ENCODE data around the gene AGRN.
"Not testable (repeated sequence)": the region's sequence is repeated elsewhere in the genome, so short reads cannot be mapped to it uniquely, and the experiment has no call there.

AGRN gene

DNA sequence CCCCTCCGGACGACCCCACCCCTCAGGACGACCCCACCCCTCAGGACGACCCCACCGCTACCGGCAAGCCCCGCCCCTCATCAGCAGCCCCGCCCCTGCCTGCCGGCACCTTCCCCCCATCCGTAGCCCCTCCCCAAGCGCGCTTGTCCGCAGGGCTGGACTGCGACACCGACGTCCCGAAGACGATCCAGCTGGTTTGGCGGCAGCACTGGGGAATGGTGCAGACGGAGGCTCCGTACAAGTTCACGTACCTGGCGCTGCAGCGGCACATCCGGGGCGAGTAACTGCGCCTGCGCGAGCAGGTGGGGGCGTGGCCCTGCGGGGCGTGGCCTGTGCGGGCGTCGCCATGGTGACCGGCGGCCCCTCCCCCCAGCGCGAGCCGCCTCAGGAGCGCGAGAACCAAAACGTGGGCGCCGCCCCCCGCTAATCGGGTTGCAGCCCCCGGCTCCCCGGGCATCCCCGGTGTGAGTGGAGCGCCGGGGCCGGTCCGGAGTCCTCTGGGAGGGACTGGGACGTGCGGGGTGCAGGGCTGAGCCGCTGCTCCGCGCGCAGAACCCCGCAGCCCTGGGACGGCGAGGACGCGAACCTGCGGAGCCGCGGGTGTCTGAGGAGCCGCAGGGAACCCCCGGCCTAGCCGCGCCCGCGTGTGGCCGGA, 49.3 kb downstream of the AGRN start:
- Histone ChIP-seq H3K36me3 (ENCODE audit: insufficient read depth, low read depth, low read length) (no peaks in the 10 kb centered on the region), H3K4me3 (ENCODE audit: low read length) (peak overlapping the region; percentile 79), H3K27ac (ENCODE audit: low read length) (no peak overlapping the region), H3K4me1 (ENCODE audit: insufficient read depth, low read length) (no peaks in the 10 kb centered on the region), H3K9me3 (ENCODE audit: insufficient read depth, low read depth, low read length) (no peaks in the 10 kb centered on the region), H3K27me3 (ENCODE audit: insufficient read depth, low read length) (peaks cover 32% of the 10 kb centered on the region), H3K9ac (ENCODE audit: low read depth, low read length) (no peak overlapping the region; the same call in 1 of the 2 replicates)

DNA sequence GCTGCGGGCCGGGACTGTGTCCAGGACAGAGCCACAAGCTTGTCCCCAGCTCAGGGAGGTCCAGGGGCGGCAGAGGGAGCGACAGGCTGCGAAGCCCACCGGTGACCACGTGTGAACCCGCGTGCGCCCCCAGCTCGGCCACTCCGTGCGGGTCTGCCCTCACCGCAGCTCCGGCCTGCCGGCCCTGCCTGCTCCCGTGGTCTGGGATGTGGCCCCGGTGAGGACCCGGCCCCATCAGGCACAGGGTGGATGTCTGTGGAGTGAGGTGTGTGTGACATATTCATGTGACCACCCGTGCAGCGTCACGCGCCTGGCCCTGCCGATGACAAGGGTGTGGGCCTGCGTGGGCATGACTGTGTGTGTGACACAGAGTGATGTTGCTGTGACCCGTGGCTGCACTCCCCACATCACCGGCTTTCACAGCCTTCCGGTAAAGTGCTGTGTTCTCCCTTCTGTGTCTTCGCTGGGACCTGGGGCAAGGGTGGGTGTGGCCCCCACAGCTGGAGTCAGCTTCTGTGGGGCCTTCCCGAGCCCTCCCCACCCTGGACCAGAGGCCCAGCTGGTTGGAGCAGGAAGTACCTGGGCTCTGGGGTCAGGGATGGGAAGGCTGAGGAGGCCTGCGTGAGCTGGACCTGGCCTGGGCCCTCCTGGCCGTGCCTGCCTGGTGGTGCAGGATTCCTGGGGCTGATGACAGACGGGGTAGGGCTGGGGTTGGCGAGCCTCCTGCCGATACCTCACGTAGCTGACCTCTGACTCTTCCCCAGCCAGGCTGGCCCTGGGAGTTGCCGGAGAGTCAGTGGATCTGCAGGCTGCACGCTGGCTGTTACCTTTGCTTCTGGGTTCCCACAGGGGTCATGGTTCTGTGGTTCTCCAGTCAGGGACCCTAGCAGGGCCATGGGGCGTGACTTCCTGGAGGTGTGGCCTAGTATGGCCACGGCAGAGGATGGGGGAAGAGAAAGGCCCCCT, 50.1 kb downstream of the AGRN start:
- peaks cover 32% of the 10 kb centered on the region for H3K27me3 ChIP-seq (ENCODE audit: insufficient read depth, low read length)
- H3K27ac ChIP-seq (ENCODE audit: low read length), result no peak overlapping the region
- H3K36me3 ChIP-seq (ENCODE audit: insufficient read depth, low read depth, low read length), result no peaks in the 10 kb centered on the region
- no peaks in the 10 kb centered on the region for H3K9me3 ChIP-seq (ENCODE audit: insufficient read depth, low read depth, low read length)
- H3K4me3 ChIP-seq (ENCODE audit: low read length), result peak overlapping the region; percentile 79; the same call in 1 of the 2 replicates
- H3K9ac ChIP-seq (ENCODE audit: low read depth, low read length), result no peak overlapping the region; the same call in 1 of the 2 replicates
- H3K4me1 ChIP-seq (ENCODE audit: insufficient read depth, low read length), result no peaks in the 10 kb centered on the region

- H3K9ac ChIP-seq (ENCODE audit: low read depth, low read length), result no peak overlapping the region
- peaks cover 28% of the 10 kb centered on the region for H3K27me3 ChIP-seq (ENCODE audit: insufficient read depth, low read length)
- H3K4me1 ChIP-seq (ENCODE audit: insufficient read depth, low read length), result no peaks in the 10 kb centered on the region
- no peak overlapping the region for H3K4me3 ChIP-seq (ENCODE audit: low read length)
- no peak overlapping the region for H3K27ac ChIP-seq (ENCODE audit: low read length)
- no peaks in the 10 kb centered on the region for H3K9me3 ChIP-seq (ENCODE audit: insufficient read depth, low read depth, low read length)
- no peaks in the 10 kb centered on the region for H3K36me3 ChIP-seq (ENCODE audit: insufficient read depth, low read depth, low read length)
These were observed 51.8 kb downstream of the AGRN start for GRCh38 chr1:1071486-1072298.

DNA sequence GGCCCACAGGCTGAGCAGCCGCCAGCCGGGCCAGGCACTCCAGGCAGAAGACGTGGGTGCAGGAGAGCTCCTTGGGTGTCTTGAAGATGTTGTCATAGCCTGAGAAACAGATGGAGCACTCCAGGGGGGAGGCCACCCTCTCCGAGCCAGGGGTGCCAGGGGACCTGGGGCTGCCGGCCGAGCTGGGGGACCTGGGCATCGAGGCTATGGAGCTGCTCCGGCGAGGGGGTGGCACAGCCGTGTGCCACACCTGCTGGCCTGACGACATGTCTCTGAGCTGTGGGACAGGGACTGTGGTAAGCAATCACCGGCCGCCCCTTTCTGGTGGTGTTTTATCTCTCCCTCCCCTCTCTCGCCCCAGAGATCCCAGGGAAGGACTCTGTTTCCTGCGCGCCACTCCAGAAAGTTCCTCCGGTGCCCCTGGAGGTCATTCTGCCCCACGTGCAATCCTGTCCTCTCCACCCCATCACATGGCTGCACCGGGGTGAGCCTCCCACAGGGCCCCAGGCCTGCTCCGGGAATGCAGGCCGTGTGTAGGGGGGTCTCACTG, 52.5 kb downstream of the AGRN start:
- H3K9me3 ChIP-seq (ENCODE audit: insufficient read depth, low read depth, low read length), result no peaks in the 10 kb centered on the region
- no peaks in the 10 kb centered on the region for H3K4me1 ChIP-seq (ENCODE audit: insufficient read depth, low read length)
- H3K9ac ChIP-seq (ENCODE audit: low read depth, low read length), result no peak overlapping the region
- H3K27ac ChIP-seq (ENCODE audit: low read length), result no peak overlapping the region
- no peak overlapping the region for H3K4me3 ChIP-seq (ENCODE audit: low read length)
- H3K36me3 ChIP-seq (ENCODE audit: insufficient read depth, low read depth, low read length), result no peaks in the 10 kb centered on the region
- H3K27me3 ChIP-seq (ENCODE audit: insufficient read depth, low read length), result peaks cover 27% of the 10 kb centered on the region

- H3K4me3 ChIP-seq (ENCODE audit: low read length), result no peak overlapping the region
These were observed 53.2 kb downstream of the AGRN start for GRCh38 chr1:1072849-1073742.

DNA sequence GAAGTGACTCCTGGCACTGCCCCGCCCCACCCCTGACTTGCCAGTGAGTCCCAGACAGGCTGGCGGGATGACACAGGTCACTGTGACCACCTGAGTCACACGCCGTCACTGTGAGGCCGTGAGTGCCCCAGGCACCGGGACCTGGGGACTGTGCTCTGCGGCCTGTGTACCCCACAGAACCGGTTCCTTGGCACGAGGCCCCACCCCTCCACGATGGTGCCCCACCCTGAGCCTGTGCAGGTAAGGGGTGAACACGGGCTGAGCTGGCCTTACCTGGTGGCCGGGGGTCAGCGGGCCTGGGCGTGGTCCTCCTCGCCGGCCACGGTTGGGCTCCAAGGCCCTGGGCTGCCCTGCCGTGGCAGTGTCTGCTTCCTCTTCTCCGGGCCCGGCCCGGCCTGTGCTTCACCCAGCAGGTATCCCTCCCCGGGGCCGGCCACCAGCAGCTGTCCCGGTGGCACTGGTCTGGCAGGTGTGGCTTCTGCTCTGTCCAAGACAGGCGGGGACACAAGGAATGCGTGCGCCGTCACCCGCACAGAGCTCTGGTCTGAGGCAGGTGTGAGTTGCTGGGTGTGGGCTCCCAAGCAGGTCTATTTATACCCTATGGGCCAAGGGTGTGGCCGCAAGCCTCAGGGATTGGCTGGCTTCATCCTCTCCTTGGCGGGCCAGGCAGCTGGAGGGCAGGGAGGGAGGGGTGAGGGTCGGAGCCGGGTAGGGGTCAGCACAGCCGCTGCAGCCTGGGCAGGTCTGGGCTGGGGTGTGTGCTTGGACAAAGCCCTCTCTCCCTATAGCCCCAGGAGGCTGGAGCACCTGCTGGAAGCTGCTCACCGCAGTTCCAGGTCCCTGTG, 54.0 kb downstream of the AGRN start, which contains the start of gene RNF223:
RNF223 (minus strand) TSS at position 564 of the 845 bp plus-strand sequence. CDS start 1,740 bp downstream, outside the sequence.
- no peaks in the 10 kb centered on the region for H3K4me1 ChIP-seq (ENCODE audit: insufficient read depth, low read length)
- no peak within 1 kb of the TSS for H3K9ac ChIP-seq (ENCODE audit: low read depth, low read length)
- no peak within 1 kb of the TSS for H3K27ac ChIP-seq (ENCODE audit: low read length)

More at GRCh38 chr1:1072849-1073742, 53.2 kb downstream of the AGRN start:
- H3K36me3 ChIP-seq (ENCODE audit: insufficient read depth, low read depth, low read length), result no peaks in the 10 kb centered on the region
- H3K27me3 ChIP-seq (ENCODE audit: insufficient read depth, low read length), result peaks cover 19% of the 10 kb centered on the region
- H3K27ac ChIP-seq (ENCODE audit: low read length), result no peak overlapping the region
- no peaks in the 10 kb centered on the region for H3K9me3 ChIP-seq (ENCODE audit: insufficient read depth, low read depth, low read length)
- H3K4me1 ChIP-seq (ENCODE audit: insufficient read depth, low read length), result no peaks in the 10 kb centered on the region
- H3K9ac ChIP-seq (ENCODE audit: low read depth, low read length), result no peak overlapping the region

GRCh38 chr1:1074631-1075147, 54.8 kb downstream of the AGRN start:
- Histone ChIP-seq H3K36me3 (ENCODE audit: insufficient read depth, low read depth, low read length) (no peaks in the 10 kb centered on the region), H3K27me3 (ENCODE audit: insufficient read depth, low read length) (peaks cover 19% of the 10 kb centered on the region), H3K4me1 (ENCODE audit: insufficient read depth, low read length) (no peaks in the 10 kb centered on the region), H3K27ac (ENCODE audit: low read length) (no peak overlapping the region), H3K9ac (ENCODE audit: low read depth, low read length) (no peak overlapping the region), H3K4me3 (ENCODE audit: low read length) (no peak overlapping the region), H3K9me3 (ENCODE audit: insufficient read depth, low read depth, low read length) (no peaks in the 10 kb centered on the region)

More for the DNA sequence above, 54.0 kb downstream of the AGRN start, which contains the start of gene RNF223:
- Histone ChIP-seq H3K4me3 (ENCODE audit: low read length) (no peak within 1 kb of the TSS), H3K36me3 (ENCODE audit: insufficient read depth, low read depth, low read length) (no peaks in the 10 kb centered on the region), H3K27me3 (ENCODE audit: insufficient read depth, low read length) (peaks cover 16% of the 10 kb centered on the region), H3K9me3 (ENCODE audit: insufficient read depth, low read depth, low read length) (no peaks in the 10 kb centered on the region)

DNA sequence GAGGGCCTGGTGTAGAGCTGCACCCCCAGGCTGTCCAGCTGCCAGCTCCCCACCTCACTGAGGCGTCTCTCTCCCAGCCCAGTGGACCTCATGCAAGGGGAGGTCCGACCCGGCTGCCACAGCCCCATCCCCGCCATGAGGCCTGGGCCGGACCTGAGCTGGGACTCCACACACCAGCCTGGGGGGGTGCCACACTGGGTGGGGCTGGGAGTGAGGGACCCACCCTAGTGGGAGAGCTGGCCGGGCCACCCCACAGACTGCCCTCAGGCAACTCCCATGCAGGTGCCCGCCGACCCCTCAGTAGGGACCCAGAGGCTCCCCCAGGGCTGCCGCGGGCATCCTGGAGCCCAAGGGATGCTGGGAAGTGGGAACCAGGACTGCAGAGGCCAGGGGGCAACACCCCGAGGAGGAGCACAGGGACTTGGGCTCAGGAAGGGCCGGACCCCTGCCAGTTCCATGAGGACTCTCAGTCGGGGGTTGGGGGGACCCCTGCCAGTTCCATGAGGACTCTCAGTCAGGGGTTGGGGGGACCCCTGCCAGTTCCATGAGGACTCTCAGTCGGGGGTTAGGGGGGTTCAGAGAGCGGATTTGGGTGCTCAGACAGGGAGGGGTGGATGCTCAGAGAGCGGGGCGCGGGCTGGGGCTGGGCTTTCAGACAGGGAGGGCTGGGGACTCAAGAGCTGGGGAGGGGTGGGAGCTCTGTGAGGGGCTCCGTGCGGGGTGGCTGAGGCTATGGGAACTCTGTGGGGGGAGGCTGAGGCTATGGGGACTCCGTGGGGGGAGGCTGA, 55.4 kb downstream of the AGRN start:
- no peak overlapping the region for H3K27ac ChIP-seq (ENCODE audit: low read length)
- no peak overlapping the region for H3K4me3 ChIP-seq (ENCODE audit: low read length)
- no peaks in the 10 kb centered on the region for H3K36me3 ChIP-seq (ENCODE audit: insufficient read depth, low read depth, low read length)
- no peaks in the 10 kb centered on the region for H3K9me3 ChIP-seq (ENCODE audit: insufficient read depth, low read depth, low read length)
- no peaks in the 10 kb centered on the region for H3K4me1 ChIP-seq (ENCODE audit: insufficient read depth, low read length)
- H3K27me3 ChIP-seq (ENCODE audit: insufficient read depth, low read length), result peaks cover 14% of the 10 kb centered on the region
- no peak overlapping the region for H3K9ac ChIP-seq (ENCODE audit: low read depth, low read length)

DNA sequence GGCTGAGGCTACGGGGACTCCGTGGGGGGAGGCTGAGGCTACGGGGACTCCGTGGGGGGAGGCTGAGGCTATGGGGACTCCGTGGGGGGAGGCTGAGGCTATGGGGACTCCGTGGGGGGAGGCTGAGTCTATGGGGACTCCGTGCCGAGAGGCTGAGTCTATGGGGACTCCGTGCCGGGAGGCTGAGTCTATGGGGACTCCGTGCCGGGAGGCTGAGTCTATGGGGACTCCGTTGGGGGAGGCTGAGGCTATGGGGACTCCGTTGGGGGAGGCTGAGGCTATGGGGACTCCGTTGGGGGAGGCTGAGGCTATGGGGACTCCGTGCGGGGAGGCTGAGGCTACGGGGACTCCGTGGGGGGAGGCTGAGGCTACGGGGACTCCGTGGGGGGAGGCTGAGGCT, 57.5 kb downstream of the AGRN start:
- H3K9ac ChIP-seq (ENCODE audit: low read depth, low read length); H3K4me3 ChIP-seq (ENCODE audit: low read length); H3K27ac ChIP-seq (ENCODE audit: low read length); H3K4me1 ChIP-seq (ENCODE audit: insufficient read depth, low read length); H3K36me3 ChIP-seq (ENCODE audit: insufficient read depth, low read depth, low read length); H3K9me3 ChIP-seq (ENCODE audit: insufficient read depth, low read depth, low read length): not testable (repeated sequence)
- peaks cover 11% of the 10 kb centered on the region for H3K27me3 ChIP-seq (ENCODE audit: insufficient read depth, low read length)

Data from iPS-20b (cell line).